ENCODE measurements around the gene CXorf38. TPM values are rescaled to one million over a fixed set of nuclear protein-coding genes. Genes with fewer than 3 reads are reported as not detected.
"Not testable (repeated sequence)": the region's sequence is repeated elsewhere in the genome, so short reads cannot be mapped to it uniquely, and the experiment has no call there.

CXorf38 gene
- total RNA-seq, 1 donor from 2014 or later: 19.5 TPM

DNA sequence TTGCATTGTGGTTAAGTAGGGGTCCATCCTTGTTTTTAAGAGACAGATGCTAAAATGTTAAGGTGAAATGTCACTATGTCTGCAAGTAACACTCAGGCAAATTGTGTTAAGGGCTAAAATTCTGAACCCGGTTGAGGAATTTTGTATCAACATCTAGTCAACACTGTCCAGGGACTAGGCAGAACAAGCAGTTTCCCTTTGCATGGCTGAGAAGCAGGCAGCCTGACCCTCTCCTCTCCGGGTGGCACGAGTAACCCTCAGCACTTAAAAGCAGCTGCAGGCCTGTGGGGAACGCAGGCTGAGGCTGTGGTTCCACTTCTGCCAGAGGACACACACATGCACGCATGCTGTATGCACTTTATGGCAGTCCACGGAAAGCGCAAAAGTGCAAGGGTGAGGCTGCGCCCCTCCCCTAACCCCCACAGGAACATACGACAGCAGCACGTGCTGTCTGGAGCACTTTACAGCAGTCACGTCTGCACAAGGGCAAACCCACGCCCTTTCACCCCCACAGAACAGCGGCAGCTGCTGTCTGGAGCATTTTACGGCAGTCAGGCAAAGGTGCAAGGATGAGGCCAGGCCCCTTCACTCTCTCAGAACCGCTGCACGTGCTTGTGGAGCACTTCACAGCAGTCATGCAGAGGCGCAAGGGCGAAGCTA, 24.8 kb downstream of the CXorf38 start:
- no peaks in the 10 kb centered on the region for H3K4me1 Mint-ChIP-seq (ENCODE audit: low read depth)
- no peak overlapping the region for H3K27ac Mint-ChIP-seq
- H3K4me3 Mint-ChIP-seq (ENCODE audit: low read depth): no peak overlapping the region
- DNase-seq (ENCODE audit: low spot score): no peak
- H3K27me3 Mint-ChIP-seq (ENCODE audit: low read depth): no peaks in the 10 kb centered on the region
- no peaks in the 10 kb centered on the region for H3K9me3 Mint-ChIP-seq
- peaks cover 8% of the 10 kb centered on the region for H3K36me3 Mint-ChIP-seq (ENCODE audit: low read depth)
- intact Hi-C loops (cut with micrococcal nuclease): no loop called here

GRCh38 chrX:40617566-40617965, 29.8 kb downstream of the CXorf38 start:
- Mint-ChIP-seq H3K27ac (no peak overlapping the region), H3K9me3 (no peaks in the 10 kb centered on the region), H3K36me3 (ENCODE audit: low read depth) (no peaks in the 10 kb centered on the region), H3K4me1 (ENCODE audit: low read depth) (no peaks in the 10 kb centered on the region), H3K4me3 (ENCODE audit: low read depth) (no peak overlapping the region), H3K27me3 (ENCODE audit: low read depth) (no peaks in the 10 kb centered on the region)
- no peak for DNase-seq (ENCODE audit: low spot score)
- intact Hi-C loops (cut with micrococcal nuclease): no loop called here

DNA sequence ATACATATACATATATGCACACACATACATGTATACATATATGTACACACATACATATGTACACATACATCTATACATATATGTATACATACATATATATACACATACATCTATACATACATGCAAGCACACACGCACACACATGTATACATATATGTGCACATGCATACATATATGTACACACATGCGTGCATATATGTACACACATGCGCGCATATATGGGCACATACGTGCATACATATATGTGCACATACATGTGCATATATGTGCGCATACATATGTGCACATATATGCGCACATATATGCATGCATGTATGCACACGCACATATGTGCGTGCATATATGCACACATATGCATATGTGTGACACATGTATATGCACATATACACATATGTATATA, 31.4 kb downstream of the CXorf38 start:
- Mint-ChIP-seq H3K27me3 (ENCODE audit: low read depth) (no peaks in the 10 kb centered on the region), H3K4me3 (ENCODE audit: low read depth) (no peak overlapping the region), H3K27ac (no peak overlapping the region), H3K9me3 (no peaks in the 10 kb centered on the region), H3K4me1 (ENCODE audit: low read depth) (no peaks in the 10 kb centered on the region), H3K36me3 (ENCODE audit: low read depth) (no peaks in the 10 kb centered on the region)
- DNase-seq (ENCODE audit: low spot score): no peak
- intact Hi-C loops (cut with micrococcal nuclease): no loop called here

- no peak overlapping the region for H3K4me3 Mint-ChIP-seq (ENCODE audit: low read depth)
- intact Hi-C loops (cut with micrococcal nuclease): no loop called here
- no peaks in the 10 kb centered on the region for H3K36me3 Mint-ChIP-seq (ENCODE audit: low read depth)
- H3K27ac Mint-ChIP-seq: no peak overlapping the region
- H3K9me3 Mint-ChIP-seq: no peaks in the 10 kb centered on the region
- H3K4me1 Mint-ChIP-seq (ENCODE audit: low read depth): no peaks in the 10 kb centered on the region
- no peaks in the 10 kb centered on the region for H3K27me3 Mint-ChIP-seq (ENCODE audit: low read depth)
- DNase-seq (ENCODE audit: low spot score): no peak
Measured at GRCh38 chrX:40612511-40612910, 34.9 kb downstream of the CXorf38 start.

GRCh38 chrX:40607381-40607780, 40.0 kb downstream of the CXorf38 start:
- Mint-ChIP-seq H3K9me3 (no peaks in the 10 kb centered on the region), H3K27ac (no peak overlapping the region), H3K4me1 (ENCODE audit: low read depth) (no peaks in the 10 kb centered on the region)

GRCh38 chrX:40603446-40603845, 43.9 kb downstream of the CXorf38 start:
- DNase-seq (ENCODE audit: low spot score): no peak
- no peaks in the 10 kb centered on the region for H3K4me1 Mint-ChIP-seq (ENCODE audit: low read depth)
- no peak overlapping the region for H3K27ac Mint-ChIP-seq
- no peak overlapping the region for H3K4me3 Mint-ChIP-seq (ENCODE audit: low read depth)
- intact Hi-C loops (cut with micrococcal nuclease): no loop called here
- H3K27me3 Mint-ChIP-seq (ENCODE audit: low read depth): no peaks in the 10 kb centered on the region
- H3K36me3 Mint-ChIP-seq (ENCODE audit: low read depth): peaks cover 32% of the 10 kb centered on the region
- no peaks in the 10 kb centered on the region for H3K9me3 Mint-ChIP-seq

More at GRCh38 chrX:40607381-40607780, 40.0 kb downstream of the CXorf38 start:
- H3K27me3 Mint-ChIP-seq (ENCODE audit: low read depth): no peaks in the 10 kb centered on the region
- no peak for DNase-seq (ENCODE audit: low spot score)
- intact Hi-C loops (cut with micrococcal nuclease): no loop called here
- no peak overlapping the region for H3K4me3 Mint-ChIP-seq (ENCODE audit: low read depth)
- peaks cover 11% of the 10 kb centered on the region for H3K36me3 Mint-ChIP-seq (ENCODE audit: low read depth)

DNA sequence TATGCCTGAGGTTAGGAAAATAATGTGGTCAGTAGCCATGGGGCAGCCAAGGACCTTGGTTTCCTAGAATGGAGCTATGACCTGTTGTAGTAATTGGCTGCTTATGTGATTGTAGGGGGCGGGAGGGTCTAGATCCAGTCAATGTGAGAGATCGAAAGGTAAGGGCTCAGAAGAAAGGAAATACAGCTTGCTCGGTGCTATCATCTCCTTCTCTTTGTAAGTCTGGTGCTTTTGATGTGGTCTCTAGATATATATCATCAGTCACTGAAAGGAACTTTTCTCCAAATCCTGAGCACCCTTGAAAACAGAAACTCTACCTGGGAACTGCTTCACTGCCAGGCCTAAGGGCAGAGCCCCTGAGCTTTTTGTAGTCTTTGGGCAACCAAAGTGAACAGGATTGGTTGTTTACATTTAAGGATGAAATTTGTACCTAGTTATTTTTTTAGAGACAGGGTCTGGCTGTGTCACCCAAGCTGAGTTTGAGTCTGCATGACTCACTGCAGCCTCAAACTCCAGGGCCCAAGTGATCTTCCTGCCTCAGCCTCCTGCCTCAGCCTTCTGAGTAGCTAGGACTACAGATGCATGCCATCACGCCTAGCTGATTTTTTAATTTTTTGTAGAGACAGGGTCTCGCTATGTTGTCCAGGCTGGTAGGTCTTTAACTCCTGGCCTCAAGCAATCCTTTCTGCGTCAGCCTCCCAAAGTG, 57.6 kb downstream of the CXorf38 start:
- Mint-ChIP-seq H3K36me3 (ENCODE audit: low read depth) (peaks cover 29% of the 10 kb centered on the region), H3K4me1 (ENCODE audit: low read depth) (peaks cover 20% of the 10 kb centered on the region), H3K27ac (peak overlapping the region; percentile 62)
- H3K4me3 Mint-ChIP-seq (ENCODE audit: low read depth); H3K9me3 Mint-ChIP-seq; H3K27me3 Mint-ChIP-seq (ENCODE audit: low read depth): not testable (repeated sequence)
- DNase-seq (ENCODE audit: low spot score): peak; percentile 9
- intact Hi-C loops (cut with micrococcal nuclease): loop anchor here (1.0 kb wide), 1 partner anchor 145 kb away; no protein-coding TSS in a partner anchor

DNA sequence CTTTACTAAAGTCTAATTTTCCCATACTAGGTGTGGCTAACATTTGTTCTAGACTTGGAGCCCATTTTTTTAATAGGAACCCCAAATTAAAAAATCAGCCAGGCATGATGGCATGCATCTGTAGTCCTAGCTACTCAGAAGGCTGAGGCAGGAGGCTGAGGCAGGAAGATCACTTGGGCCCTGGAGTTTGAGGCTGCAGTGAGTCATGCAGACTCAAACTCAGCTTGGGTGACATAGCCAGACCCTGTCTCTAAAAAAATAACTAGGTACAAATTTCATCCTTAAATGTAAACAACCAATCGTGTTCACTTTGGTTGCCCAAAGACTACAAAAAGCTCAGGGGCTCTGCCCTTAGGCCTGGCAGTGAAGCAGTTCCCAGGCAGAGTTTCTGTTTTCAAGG, 59.7 kb downstream of the CXorf38 start:
- DNase-seq (ENCODE audit: low spot score); H3K27me3 Mint-ChIP-seq (ENCODE audit: low read depth); H3K9me3 Mint-ChIP-seq; H3K27ac Mint-ChIP-seq; intact Hi-C loops (cut with micrococcal nuclease); H3K4me3 Mint-ChIP-seq (ENCODE audit: low read depth): not testable (repeated sequence)
- Mint-ChIP-seq H3K4me1 (ENCODE audit: low read depth) (peaks cover 27% of the 10 kb centered on the region), H3K36me3 (ENCODE audit: low read depth) (peaks cover 18% of the 10 kb centered on the region)

DNA sequence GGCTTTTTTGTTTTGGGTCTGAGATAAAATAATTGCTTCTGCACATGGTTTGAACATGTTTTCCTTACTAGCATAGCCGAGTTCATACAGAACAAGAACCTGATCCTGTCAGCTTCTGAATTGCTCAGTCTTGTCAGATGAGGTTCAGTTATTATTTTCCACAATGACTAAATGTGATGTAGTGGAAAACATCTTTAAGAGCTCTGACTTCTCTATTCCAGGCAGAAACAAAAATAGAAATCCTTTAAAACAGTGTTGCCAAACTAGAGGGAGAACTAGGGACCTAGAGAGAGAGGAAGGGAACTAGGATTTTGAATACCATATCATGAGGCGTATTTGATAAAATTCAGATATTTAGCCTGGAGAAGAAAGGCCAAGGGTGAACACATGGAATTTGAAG, 64.5 kb downstream of the CXorf38 start:
- Mint-ChIP-seq H3K36me3 (ENCODE audit: low read depth) (no peaks in the 10 kb centered on the region), H3K4me1 (ENCODE audit: low read depth) (peaks cover 24% of the 10 kb centered on the region), H3K27ac (no peak overlapping the region), H3K9me3 (no peaks in the 10 kb centered on the region), H3K4me3 (ENCODE audit: low read depth) (peak overlapping the region; percentile 30), H3K27me3 (ENCODE audit: low read depth) (no peaks in the 10 kb centered on the region)
- no peak for DNase-seq (ENCODE audit: low spot score)
- intact Hi-C loops (cut with micrococcal nuclease): no loop called here

- intact Hi-C loops (cut with micrococcal nuclease); H3K27ac Mint-ChIP-seq; H3K36me3 Mint-ChIP-seq (ENCODE audit: low read depth); H3K9me3 Mint-ChIP-seq; DNase-seq (ENCODE audit: low spot score); H3K27me3 Mint-ChIP-seq (ENCODE audit: low read depth): not testable (repeated sequence)
- Mint-ChIP-seq H3K4me3 (ENCODE audit: low read depth) (peak overlapping the region; percentile 30), H3K4me1 (ENCODE audit: low read depth) (peaks cover 22% of the 10 kb centered on the region)
Measured at GRCh38 chrX:40582178-40582577, 65.2 kb downstream of the CXorf38 start.

GRCh38 chrX:40581336-40581920, 65.9 kb downstream of the CXorf38 start:
- Mint-ChIP-seq H3K27me3 (ENCODE audit: low read depth) (no peaks in the 10 kb centered on the region), H3K36me3 (ENCODE audit: low read depth) (no peaks in the 10 kb centered on the region), H3K27ac (peak overlapping the region; percentile 33), H3K4me3 (ENCODE audit: low read depth) (peak overlapping the region; percentile 73), H3K4me1 (ENCODE audit: low read depth) (peaks cover 22% of the 10 kb centered on the region), H3K9me3 (no peaks in the 10 kb centered on the region)
- intact Hi-C loops (cut with micrococcal nuclease): loop anchor here (2.0 kb wide), 1 partner anchor 65 kb away; the partner anchor contains the start of gene CXorf38
- DNase-seq (ENCODE audit: low spot score): peak; percentile 8

DNA sequence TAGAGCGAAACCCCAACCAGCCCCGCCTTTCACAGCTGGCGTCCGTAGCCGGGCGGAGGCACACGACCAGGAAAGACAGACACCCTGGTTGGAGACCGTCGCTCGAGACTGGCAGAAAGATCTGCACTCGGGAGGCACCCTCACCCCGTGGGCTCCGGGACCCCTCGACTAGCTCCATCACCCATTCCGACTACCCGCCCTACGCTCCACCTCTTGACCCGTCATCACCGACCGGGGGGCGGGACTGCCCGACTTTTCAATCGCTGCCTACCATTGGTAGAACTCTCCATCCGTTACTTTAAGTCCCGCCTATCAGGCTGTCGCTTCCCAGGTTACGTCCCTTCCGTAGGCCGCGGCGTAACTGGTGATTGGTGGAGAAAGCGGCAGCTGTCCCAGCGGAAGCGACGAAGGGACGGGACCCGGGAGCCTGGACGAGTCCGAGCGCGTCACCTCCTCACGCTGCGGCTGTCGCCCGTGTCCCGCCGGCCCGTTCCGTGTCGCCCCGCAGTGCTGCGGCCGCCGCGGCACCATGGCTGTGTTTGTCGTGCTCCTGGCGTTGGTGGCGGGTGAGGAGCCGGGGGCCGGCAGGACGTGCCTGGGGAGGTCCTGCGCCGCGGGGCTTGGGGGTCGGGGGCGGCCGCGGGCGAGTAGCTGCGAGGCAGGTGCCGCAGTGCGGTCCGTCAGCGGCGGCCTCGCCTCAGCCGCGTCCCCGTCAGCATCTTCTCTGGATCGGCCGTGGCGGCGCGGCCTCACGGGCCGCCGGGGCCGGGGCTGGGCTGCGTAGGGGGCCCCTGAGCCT, 66.6 kb downstream of the CXorf38 start, which contains the start of gene ATP6AP2:
Gene ATP6AP2 (plus strand): TSS at position 434 of the 799 bp plus-strand sequence. CDS start 96 bp downstream, at position 530.
- Mint-ChIP-seq H3K9me3 (no peaks in the 10 kb centered on the region), H3K36me3 (ENCODE audit: low read depth) (no peaks in the 10 kb centered on the region), H3K27me3 (ENCODE audit: low read depth) (no peaks in the 10 kb centered on the region), H3K4me3 (ENCODE audit: low read depth) (peak within 1 kb of the TSS; percentile 90), H3K4me1 (ENCODE audit: low read depth) (peaks cover 18% of the 10 kb centered on the region), H3K27ac (peak within 1 kb of the TSS; percentile 90)
- intact Hi-C loops (cut with micrococcal nuclease): loop anchor here (2.0 kb wide), 1 partner anchor 66 kb away; the partner anchor contains the start of gene CXorf38
- DNase-seq (ENCODE audit: low spot score): peak; percentile 87

Measured in activated T-helper 2 cell treated with anti-CD3 and anti-CD28 coated beads, Interferon-gamma antibody, Interleukin-2, Interleukin-4, amounts not matched to agents 10 μg/mL and 5 μg/mL and 100 μg/mL, durations not matched to agents 14 hours and 24 hours and 36 hours (primary cell).